ENCODE measurements around the gene PURB.
"Not testable (repeated sequence)": the region's sequence is repeated elsewhere in the genome, so short reads cannot be mapped to it uniquely, and the experiment has no call there.

PURB gene

DNA sequence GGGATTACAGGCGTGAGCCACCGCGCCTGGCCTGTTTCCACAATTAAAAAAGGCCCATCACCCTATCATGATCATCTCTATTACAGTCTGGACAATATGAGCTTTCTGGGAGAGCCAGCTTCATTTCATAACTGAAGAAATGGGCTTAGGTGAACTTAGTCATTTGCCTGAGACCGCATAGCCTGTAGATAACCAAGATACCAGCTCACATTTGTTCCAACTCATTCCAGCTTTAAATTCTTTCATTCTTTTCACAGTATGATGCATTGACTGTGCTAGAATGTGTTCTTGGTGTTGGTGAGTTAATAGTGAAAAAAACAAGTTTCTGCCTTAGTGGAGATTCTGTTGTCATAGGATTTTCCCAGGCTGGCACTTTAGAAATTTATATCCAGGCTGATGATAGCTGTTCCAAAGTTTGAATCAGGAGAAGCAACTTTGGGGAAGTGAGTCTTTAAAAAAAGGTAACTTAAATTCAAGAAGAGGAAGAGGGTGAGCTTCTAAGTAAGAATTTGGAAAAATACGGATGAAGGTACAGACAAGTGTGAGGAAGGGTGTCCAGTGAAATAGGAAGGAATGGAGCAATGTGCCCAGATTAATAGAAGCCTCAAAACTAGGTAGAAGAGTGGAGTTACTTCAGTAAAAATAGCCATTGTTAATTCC, 35.3 kb downstream of the PURB start:
- no peak for DNase-seq

DNA sequence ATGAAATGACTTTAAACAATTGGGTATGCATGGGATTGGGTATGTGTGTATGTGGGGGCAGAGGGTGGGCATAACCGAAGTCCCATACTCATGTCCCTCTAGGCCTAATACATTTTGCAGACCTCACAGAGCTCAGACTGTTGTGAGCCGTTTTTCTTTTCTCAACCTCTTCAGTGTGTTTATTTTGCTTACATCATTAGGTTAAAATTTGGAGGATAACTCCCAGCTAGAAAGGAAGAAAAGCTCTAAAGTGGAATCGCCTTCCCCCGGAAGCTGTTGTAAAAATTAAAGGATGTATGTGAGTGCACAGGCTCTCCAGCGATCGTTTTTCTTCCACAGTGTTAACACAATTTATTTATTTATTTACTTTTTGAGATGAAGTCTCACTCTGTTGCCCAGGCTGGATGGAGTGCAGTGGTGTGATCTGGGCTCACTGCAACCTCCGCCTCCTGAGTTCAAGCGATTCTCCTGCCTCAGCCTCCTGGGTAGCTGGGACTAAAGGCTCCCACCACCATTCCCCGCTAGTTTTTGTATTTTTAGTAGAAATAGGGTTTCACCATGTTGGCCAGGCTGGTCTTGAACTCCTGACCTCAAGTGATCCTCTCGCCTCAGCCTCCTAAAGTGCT, 36.0 kb downstream of the PURB start:
- DNase-seq = peak; percentile 10

DNA sequence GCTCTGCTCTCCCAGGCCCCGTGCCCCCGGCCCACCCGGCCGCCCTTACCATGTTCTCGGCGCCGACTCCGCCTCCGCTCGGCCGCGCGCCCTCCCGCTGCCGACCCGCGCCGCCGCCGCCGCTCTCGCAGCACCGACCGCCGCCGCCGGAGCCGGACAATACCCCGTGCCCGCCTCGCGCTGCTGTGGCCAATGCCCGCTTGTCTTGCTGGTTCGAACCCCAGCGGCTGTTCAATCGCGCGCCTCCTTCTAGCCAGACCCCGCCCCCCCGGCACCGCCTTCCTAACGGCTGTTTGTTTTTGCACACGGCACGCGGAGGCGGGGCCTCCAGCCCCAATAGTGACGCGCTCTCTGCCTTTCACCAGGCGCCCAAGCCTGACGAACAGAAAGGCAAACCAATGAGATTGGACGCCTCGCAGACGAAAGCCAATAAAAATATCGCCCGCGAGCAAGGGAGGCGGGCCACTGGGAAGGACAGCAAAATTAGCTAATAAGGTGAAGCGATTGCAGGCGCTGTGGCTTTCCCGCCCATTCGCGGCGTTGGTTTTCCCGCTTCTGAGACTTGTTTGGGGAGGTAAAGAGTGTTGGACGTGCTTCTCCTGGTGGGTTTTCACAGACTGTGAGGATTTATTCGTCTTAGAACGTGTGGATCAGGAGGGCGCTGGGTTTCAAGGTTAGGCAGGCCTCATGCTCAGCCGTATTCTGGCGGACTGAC, 37.3 kb downstream of the PURB start, which contains the start of gene H2AZ2:
TSS of gene H2AZ2 (minus strand) at position 168 of the 715 bp plus-strand sequence. CDS start at position 52, 116 bp downstream.
- peak; percentile 100 for DNase-seq

DNA sequence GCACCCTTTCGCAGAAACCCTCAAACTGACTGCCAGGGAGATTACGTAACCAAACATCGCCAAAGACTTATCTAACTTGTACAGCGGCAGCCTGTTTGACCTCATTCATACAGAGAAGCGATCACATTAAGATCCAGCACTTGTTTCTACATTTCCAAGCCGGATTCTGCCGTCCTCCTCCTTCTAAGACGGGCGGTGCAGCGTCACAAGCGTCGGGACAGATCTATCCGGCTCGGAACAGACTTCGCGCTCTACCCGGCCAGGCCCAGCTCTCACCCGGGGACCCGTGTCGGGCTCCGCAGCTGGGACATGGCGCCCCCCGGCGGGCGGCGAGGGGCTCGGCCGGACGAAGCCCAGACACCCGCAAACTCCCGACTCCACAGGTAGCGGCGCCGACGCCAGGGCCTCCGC, 37.8 kb downstream of the PURB start:
- DNase-seq = peak; percentile 88

DNA sequence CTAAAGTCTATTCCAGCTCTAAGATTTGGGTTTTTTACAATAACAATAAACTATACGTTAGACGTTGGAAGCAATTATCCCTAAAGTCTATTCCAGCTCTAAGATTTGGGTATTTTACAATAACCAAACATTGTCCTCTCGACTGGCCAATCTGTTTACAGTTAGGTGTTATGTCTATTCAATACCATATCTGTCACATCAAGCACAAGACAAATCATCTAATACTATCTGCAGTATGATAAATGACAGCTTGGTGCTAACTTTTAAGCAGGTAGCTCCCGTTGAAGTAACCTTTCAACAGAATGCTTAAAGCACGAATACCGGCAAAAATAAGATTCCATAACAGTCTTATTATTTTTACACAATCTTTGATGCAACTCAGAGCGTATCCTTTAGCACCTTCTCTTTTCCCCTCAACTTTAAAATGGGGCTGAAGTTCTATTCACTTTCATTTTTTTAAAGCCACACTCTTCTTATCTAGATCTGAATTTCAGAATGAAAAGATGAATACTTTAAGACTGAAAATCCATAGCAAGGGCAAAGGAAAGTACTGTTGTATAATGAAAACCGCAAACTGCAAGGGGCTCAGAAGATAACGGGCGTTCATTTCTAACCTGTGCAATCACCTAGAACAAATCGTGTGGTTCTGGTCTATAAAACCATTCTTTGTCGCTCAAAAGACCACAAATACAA, 38.4 kb downstream of the PURB start:
- no peak for DNase-seq

DNA sequence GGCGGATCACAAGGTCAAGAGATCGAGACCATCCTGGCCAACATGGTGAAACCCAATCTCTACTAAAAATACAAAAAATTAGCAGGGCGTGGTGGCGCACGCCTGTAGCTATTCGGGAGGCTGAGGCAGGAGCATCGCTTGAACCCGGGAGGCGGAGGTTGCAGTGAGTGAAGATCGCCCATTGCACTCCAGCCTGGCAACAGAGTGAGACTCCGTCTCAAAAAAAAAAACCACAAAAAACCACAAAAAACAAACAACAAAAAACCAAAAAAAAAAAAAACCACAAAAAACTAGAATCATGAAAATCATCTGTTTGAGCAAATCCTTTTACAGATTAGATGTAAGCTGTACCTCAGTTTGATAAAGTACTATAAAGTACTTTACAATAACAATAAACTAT, 38.9 kb downstream of the PURB start:
- DNase-seq = not testable (repeated sequence)

DNA sequence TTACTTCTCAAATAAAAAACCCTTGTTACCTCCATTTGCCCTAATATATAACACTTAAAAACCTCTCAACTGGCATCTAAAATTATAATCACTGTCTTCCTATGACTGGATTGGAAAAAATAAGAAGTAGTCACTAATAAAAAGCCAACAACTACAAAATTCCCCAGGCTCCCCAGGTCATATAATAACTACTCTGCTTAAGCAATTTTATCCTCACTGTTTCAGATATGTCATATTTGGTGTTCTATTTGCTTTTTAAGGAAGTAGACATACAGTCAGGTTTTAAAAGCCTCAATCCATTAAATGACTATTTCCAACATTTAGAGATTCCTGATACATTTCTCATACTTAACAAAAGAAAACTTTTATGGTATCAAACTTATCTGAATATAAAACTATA, 39.9 kb downstream of the PURB start:
- no peak for DNase-seq

DNA sequence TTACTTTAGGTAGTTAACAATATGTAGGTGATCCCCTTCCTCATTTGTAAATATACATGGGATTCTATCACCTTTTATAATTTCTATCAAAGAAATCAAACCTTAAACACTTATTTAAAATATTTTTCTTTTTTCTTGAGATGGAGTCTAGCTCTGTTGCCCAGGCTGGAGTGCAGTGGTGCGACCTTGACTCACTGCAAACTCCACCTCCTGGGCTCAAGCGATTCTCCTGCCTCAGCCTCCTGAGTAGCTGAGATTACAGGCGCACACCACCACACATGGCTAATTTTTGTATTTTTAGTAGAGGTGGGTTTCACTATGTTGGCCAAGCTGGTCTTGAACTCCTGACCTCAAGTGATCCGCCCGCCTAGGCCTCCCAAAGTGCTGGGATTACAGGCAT, 41.9 kb downstream of the PURB start:
- not testable (repeated sequence) for DNase-seq

DNA sequence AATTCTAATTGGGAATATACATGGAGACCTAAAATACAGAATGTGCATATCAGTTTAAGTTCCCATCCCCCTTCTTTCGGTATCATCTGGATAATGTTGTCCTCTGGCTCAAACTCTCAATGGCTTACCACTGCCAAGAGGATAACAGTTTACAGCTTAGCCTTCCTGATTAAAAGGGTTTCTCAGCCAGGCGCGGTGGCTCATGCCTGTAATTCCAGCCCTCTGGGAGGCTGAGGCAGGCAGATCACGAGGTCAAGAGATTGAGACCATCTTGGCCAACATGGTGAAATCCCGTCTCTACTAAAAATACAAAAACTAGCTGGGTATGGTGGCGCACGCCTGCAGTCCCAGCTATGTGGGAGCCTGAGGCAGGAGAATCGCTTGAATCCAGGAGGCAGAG, 42.7 kb downstream of the PURB start:
- not testable (repeated sequence) for DNase-seq

DNA sequence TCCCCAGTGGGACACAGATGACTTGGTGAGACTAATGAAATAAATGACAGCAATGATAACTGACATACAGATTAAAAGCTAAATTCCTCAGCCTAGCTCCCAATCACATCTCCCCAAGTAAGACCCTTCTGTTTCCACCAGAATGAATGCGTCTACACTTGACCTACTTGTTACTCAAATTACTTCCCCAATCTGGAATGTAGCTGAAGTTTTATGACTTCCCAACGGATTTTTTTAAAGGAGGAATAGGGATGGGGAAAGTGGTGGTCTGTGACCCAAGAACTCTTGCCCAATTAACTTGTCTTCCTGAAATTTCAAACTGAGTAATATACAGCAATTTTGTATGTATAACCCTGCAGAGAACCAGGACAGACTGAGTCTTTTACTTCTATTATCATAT, 46.6 kb downstream of the PURB start:
- no peak for DNase-seq

DNA sequence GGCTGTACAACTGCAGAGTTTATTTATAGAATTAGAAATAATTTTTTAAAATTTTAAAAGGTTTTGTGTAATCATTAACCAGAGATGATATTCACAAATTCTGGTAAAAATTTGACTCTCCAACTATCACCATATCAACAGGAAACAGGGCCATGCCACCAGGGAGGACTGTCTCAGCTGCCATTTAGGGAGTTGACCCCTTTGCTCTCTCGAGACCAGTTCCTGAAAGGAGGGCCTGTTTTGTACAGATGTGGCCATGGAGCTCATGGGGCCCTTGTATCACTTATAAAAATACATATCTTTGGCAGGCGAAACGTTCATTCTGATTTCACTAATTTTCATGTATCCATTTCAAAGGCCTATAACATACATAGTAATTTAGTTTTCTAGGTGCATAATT, 57.8 kb downstream of the PURB start:
- DNase-seq = no peak
